Loucy (cell line): ENCODE data around the gene TDRD3.
A peak's percentile ranks its signal among the peaks of the same experiment; 100 is the strongest.

Source experiments
- H2AFZ ChIP-seq: fragments of 200-600 bp; sonication (generic); 2 replicates; pipeline ENCODE4 v1.6.0; 2016; ENCODE audit warnings: antibody characterized with exemption, mild to moderate bottlenecking, low read length, moderate library complexity
- H3F3A ChIP-seq: fragments of 200-600 bp; 2 replicates; pipeline ENCODE4 v1.6.0; 2016; ENCODE audit warnings: antibody characterized with exemption, low read depth, mild to moderate bottlenecking
- H3K27me3 ChIP-seq: fragments of 200-600 bp; sonication (generic); 2 replicates; pipeline ENCODE4 v1.6.1; 2014; ENCODE audit warnings: low read length, mild to moderate bottlenecking; ENCODE audit not compliant: insufficient read depth, poor library complexity, severe bottlenecking
- H3K36me3 ChIP-seq: fragments of 200-600 bp; sonication (generic); 2 replicates; pipeline ENCODE4 v1.6.1; 2016; ENCODE audit warnings: low read length; ENCODE audit not compliant: insufficient read depth
- H3K4me1 ChIP-seq: fragments of 200-600 bp; sonication (generic); 2 replicates; pipeline ENCODE4 v1.5.1; 2014; ENCODE audit warnings: low read length, mild to moderate bottlenecking; ENCODE audit not compliant: insufficient read depth, poor library complexity, severe bottlenecking
- H3K4me2 ChIP-seq: fragments of 200-600 bp; sonication (generic); 2 replicates; pipeline ENCODE4 v1.6.0; 2014; ENCODE audit warnings: antibody characterized with exemption, low read length, low read depth, mild to moderate bottlenecking; ENCODE audit not compliant: poor library complexity, severe bottlenecking
- H3K4me3 ChIP-seq: fragments of 200-600 bp; sonication (generic); 2 replicates; pipeline ENCODE4 v1.5.1; 2014; ENCODE audit warnings: low read length, mild to moderate bottlenecking, mixed read lengths; ENCODE audit not compliant: poor library complexity, severe bottlenecking
- H3K79me2 ChIP-seq: fragments of 200-600 bp; sonication (generic); 2 replicates; pipeline ENCODE4 v1.6.1; 2014; ENCODE audit warnings: low read length; ENCODE audit not compliant: insufficient read depth
- H3K9ac ChIP-seq: fragments of 200-600 bp; sonication (generic); 2 replicates; pipeline ENCODE4 v1.6.0; 2014; ENCODE audit warnings: mild to moderate bottlenecking, low read depth, low read length, moderate library complexity; ENCODE audit not compliant: poor library complexity, severe bottlenecking
- H3K9me2 ChIP-seq: fragments of 200-600 bp; sonication (generic); replicated peaks from 2 replicates; pipeline ENCODE4 v1.6.1; 2016; ENCODE audit warnings: low read depth, low read length, mixed read lengths
- H3K9me3 ChIP-seq: fragments of 200-600 bp; sonication (generic); 2 replicates; pipeline ENCODE4 v1.6.1; 2014; ENCODE audit warnings: mild to moderate bottlenecking, antibody characterized with exemption, low read length, low read depth; ENCODE audit not compliant: insufficient read depth
- H4K20me1 ChIP-seq: fragments of 200-600 bp; sonication (generic); 2 replicates; pipeline ENCODE4 v1.6.0; 2014; ENCODE audit warnings: antibody characterized with exemption, low read length, mild to moderate bottlenecking; ENCODE audit not compliant: insufficient read depth, poor library complexity, severe bottlenecking
- EZH2phosphoT487 ChIP-seq: fragments of 200-600 bp; IDR thresholded peaks from 2 replicates; pipeline ENCODE4 v1.6.1; 2018; ENCODE audit warnings: antibody characterized with exemption, mild to moderate bottlenecking, moderate library complexity, borderline replicate concordance
- TF ChIP-seq, protein P1 (sequence below): fragments of 200-600 bp; sonication (generic); conservative IDR thresholded peaks from 2 replicates; pipeline ENCODE4 v1.5.1; 2014; ENCODE audit warnings: mild to moderate bottlenecking, antibody characterized with exemption, low read length

TDRD3 gene

DNA sequence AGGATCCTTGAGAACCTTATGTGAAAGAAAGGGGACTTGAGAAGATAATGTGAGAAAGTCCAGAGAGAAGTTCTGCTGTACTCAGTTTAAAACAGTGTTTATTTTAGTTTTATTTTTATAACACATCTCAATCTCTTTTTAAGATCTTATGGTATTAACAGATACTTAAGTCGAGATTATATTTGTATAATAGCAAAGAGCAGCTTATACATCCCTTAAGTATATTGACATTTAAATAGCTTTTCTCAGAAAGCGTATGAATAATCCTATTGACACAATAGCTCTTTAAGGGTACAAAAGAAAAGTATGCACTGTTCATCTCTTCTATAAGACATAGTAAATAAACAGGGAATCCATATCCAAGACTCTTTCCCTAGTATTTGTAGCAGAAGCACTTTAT, 42.2 kb downstream of the TDRD3 start:
- peaks cover 16% of the 10 kb centered on the region; the same call in 1 of the 2 replicates for H3K79me2 ChIP-seq
- no peaks in the 10 kb centered on the region for H4K20me1 ChIP-seq
- peaks cover 5% of the 10 kb centered on the region; the same call in 1 of the 2 replicates for H3K9me3 ChIP-seq
- H3K36me3 ChIP-seq = peaks cover 5% of the 10 kb centered on the region; the same call in 1 of the 2 replicates
- H3K9me2 ChIP-seq = no peaks in the 10 kb centered on the region
- no peak overlapping the region for H3K4me3 ChIP-seq
- peaks cover 17% of the 10 kb centered on the region for H3K4me1 ChIP-seq
- 0 out of 2 replicates have a peak, but pooled peaks cover 7% of the 10 kb centered on the region for H3F3A ChIP-seq
- no peak overlapping the region for H2AFZ ChIP-seq
- no peaks in the 10 kb centered on the region for H3K27me3 ChIP-seq
- TF ChIP-seq, protein P1, sequence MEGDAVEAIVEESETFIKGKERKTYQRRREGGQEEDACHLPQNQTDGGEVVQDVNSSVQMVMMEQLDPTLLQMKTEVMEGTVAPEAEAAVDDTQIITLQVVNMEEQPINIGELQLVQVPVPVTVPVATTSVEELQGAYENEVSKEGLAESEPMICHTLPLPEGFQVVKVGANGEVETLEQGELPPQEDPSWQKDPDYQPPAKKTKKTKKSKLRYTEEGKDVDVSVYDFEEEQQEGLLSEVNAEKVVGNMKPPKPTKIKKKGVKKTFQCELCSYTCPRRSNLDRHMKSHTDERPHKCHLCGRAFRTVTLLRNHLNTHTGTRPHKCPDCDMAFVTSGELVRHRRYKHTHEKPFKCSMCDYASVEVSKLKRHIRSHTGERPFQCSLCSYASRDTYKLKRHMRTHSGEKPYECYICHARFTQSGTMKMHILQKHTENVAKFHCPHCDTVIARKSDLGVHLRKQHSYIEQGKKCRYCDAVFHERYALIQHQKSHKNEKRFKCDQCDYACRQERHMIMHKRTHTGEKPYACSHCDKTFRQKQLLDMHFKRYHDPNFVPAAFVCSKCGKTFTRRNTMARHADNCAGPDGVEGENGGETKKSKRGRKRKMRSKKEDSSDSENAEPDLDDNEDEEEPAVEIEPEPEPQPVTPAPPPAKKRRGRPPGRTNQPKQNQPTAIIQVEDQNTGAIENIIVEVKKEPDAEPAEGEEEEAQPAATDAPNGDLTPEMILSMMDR = no peak
- TF ChIP-seq EZH2phosphoT487 = no peak
- no peak overlapping the region for H3K9ac ChIP-seq
- H3K4me2 ChIP-seq = no peak overlapping the region

DNA sequence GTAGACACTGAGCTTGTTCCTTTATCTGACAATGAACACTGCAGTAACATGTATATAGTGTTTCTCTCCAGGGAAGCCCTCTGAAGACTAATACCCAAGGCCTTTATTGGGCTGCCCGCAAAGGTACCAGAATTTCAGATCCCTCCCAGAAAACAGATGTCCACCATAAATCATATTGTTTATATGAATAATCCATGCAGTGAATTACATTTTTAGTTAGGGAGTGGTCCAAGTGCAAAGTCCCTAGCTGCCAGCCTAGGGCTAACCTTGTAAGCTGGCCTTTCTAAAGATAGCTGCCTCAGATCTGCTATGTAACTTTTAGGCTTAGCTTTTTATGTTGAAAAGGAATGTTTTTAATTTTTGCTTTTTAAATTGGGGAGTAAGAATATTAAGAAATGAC, 44.7 kb downstream of the TDRD3 start:
- H3K9me3 ChIP-seq = no peaks in the 10 kb centered on the region
- TF ChIP-seq EZH2phosphoT487 = no peak
- TF ChIP-seq, protein P1 = no peak
- no peak overlapping the region for H3K9ac ChIP-seq
- 0 out of 2 replicates have a peak, but pooled peaks cover 5% of the 10 kb centered on the region for H3K36me3 ChIP-seq
- peaks cover 6% of the 10 kb centered on the region; the same call in 1 of the 2 replicates for H3K79me2 ChIP-seq
- 0 out of 2 replicates have a peak, but pooled peaks cover 7% of the 10 kb centered on the region for H3F3A ChIP-seq
- no peak overlapping the region for H3K4me2 ChIP-seq
- no peak overlapping the region for H3K4me3 ChIP-seq
- H3K27me3 ChIP-seq = no peaks in the 10 kb centered on the region
- H4K20me1 ChIP-seq = no peaks in the 10 kb centered on the region
- H3K9me2 ChIP-seq = no peaks in the 10 kb centered on the region
- H3K4me1 ChIP-seq = peaks cover 17% of the 10 kb centered on the region
- no peak overlapping the region for H2AFZ ChIP-seq

DNA sequence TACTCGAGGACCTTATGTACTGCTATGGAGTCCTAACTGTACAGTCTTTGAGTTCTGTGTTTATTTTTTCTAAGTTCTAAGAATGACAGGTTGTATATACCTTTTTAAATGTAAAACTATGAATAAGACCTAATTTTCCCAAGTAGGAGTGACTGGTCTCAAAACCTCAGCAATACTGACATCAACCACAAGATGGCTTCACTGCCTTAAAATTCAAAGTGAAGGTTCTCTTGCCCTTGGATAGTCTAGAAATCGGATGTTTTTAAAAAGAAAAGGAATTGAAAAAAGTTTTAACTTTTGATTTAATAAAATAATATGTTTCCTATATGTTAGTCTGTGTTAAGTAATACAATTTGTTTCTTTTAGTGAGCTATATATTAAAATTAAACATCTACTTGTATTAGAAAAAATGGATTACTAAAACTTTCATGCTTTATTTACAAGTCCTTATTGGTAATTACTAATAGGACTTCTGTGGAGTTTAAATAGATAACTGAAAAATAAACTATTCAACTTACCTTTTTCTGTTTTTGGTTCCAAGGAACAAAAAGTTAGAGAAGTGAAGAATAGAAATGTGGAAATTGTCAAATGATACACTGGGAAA, 52.0 kb downstream of the TDRD3 start:
- TF ChIP-seq, protein P1 = peak; percentile 74
- no peak for TF ChIP-seq EZH2phosphoT487
- Histone ChIP-seq H3K79me2 (no peaks in the 10 kb centered on the region), H3K4me2 (no peak overlapping the region), H4K20me1 (no peaks in the 10 kb centered on the region), H3K4me1 (no peaks in the 10 kb centered on the region), H3K9me2 (no peaks in the 10 kb centered on the region), H3K9ac (no peak overlapping the region), H3F3A (no peaks in the 10 kb centered on the region), H3K9me3 (no peaks in the 10 kb centered on the region), H3K36me3 (no peaks in the 10 kb centered on the region), H3K4me3 (no peak overlapping the region), H2AFZ (no peak overlapping the region), H3K27me3 (no peaks in the 10 kb centered on the region)
